ENCODE data around the gene SFTPB.
A peak's percentile ranks its signal among the peaks of the same experiment; 100 is the strongest.

SFTPB gene

DNA sequence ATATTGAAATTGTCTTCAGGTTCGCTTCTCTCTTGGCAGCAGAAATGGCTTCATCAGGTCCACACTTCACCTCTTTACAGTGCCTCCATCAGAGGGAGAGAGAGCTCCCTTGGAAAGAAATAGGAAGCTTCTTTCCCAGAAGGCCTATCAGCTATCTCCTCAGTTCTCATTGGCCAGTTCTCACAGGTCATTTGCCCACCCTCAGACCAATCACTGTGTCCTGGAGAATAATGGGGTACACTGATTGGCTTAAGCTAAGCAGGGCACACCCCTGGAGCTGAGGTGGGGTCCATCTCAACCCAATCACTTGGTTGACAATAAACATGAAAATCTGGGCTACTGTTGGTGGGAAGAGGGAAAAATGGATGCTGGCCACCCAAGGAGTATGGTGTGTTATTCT is 31.3 kb upstream of the SFTPB start:
- DNase-seq = no peak

DNA sequence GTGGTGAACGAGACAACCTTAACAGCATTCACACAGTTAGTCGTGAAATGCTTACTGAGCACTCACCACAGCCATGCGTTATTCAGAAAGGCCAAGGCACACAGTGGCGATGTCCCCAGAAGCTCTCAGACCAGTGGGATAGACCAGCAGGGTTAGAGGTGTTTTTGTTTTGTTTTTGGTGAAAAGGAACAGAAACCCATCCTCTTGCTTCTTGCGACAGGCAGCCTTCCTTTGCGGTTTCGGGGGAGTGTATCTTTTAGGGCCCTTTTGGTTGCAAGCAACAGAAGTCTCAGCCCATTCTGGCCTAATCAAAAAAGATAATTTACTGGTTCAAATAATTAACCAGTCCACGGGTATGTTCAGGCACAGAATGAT is 30.9 kb upstream of the SFTPB start:
- no peak for DNase-seq

DNA sequence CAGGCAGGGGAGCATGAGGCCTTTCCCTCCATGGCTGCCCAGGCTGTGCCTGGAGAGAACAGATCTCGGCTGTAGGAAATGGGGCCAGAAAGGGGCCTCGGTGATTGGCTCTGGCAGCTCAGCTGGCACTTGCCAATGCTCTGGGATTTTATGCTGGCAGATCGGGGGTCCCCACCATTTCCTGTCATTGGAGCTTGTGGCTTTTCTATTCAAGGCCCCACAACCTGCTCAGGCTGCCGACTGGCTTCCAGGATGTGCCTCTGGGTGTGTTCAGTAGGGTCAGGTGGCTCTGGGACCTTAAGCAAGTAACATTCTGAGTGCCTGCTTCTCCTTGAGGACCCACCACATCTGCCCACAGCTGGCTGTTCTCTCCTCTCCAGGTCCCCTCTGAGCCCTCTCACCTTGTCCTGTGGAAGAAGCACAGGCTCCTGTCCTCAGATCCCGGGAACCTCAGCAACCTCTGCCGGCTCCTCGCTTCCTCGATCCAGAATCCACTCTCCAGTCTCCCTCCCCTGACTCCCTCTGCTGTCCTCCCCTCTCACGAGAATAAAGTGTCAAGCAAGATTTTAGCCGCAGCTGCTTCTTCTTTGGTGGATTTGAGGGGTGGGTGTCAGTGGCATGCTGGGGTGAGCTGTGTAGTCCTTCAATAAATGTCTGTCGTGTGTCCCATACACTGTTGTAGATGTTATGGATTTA is 30.3 kb upstream of the SFTPB start:
- DNase-seq = no peak

DNA sequence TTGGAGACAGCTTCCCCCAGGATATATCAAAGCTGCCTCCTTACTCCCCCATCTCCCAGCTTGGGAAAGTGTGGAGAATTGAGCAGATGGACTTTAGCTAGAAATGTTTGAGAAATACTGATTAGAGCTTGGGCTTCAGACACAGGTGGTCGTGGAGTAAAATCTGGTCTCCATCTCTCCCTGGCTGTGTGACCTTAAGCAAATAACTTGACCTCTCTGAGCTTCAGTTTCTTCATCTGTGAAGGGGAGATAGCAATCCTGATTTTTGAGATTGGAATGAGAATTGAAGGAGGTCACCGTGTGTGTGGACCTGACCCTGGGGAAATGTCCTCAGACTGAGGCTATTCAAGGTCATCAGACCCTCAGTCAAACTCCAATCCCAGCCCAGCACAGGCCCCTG is 29.7 kb upstream of the SFTPB start:
- DNase-seq = no peak

DNA sequence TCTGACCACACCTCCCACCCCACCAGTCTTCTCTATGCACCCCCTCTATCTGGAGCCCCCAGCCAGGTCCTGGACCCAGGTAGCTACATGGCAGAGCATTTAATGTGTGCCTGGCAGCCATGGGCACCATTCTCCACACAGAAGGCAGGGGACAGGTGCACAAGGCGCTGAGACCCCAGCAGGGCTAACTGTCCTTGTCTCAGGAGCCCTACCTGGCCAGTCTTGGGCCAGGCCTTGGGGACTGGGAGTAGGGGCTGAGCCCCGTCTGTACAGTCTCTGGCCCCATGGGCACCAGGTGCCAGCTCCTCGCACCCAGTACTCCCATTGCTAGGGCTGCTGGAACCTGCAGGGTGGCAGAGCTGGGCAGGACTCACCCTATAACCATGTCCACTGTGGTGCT is 29.1 kb upstream of the SFTPB start:
- no peak for DNase-seq

DNA sequence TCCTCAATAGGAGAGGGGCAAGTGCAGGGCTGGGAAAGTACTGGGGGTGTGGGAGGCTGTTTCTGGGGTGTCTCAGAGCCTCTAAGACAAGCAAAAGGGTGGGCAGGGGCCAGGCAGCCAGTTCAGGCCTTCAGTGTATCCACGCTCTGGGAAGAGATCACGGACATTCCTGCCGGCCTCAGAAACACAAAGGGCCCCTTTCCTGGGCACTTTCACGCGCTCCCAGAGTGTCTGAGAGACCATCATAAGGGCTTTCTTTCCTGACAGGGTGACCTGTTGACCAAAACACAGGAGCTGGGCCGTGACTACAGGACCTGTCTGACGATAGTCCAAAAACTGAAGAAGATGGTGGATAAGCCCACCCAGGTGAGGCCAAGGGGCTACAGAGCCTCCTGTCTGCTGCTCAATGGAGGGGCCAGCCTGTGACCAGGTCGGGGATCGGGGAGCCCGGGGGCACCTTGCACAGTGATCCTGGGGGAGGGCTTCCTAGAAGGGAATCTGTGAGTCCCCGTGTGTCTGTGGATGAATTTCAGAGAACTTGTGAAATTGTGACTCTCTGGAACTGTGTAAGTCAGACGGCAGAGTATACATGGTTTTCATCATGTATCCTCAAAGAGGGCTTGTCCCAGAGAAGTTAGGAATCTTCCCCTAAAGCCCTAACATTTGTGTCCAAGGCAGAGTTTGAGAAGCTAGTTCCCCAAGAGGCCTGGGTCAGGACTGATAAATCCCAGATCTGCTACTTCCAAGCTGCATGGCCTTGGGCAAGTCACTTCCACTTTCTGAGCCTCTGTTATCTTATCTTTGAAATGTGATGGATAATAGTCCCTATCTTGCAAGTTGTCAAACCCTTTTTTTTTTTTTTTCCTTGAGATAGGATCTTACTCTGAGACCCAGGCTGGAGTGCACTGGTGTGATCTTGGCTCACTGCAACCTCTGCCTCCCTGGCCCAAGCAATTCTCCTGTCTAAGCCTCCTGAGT is 28.0 kb upstream of the SFTPB start:
- DNase-seq = no peak

DNA sequence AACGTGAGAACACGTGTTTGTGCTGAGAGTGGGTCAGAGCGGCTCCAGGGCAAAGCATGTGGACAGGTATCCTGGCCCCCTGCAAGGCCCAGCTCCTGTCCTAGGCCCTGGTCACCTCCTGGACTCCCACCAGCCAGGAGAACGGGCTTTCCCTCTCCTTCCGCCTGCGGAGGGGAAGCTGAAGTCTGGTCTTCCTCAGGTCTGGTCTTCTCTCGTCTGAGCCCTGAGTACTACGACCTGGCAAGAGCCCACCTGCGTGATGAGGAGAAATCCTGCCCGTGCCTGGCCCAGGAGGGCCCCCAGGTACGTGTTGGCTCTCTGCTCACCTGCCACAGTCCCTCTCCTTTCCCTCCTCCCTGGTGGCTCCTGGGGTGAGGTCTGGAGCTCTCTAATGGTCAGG is 27.1 kb upstream of the SFTPB start:
- no peak for DNase-seq

DNA sequence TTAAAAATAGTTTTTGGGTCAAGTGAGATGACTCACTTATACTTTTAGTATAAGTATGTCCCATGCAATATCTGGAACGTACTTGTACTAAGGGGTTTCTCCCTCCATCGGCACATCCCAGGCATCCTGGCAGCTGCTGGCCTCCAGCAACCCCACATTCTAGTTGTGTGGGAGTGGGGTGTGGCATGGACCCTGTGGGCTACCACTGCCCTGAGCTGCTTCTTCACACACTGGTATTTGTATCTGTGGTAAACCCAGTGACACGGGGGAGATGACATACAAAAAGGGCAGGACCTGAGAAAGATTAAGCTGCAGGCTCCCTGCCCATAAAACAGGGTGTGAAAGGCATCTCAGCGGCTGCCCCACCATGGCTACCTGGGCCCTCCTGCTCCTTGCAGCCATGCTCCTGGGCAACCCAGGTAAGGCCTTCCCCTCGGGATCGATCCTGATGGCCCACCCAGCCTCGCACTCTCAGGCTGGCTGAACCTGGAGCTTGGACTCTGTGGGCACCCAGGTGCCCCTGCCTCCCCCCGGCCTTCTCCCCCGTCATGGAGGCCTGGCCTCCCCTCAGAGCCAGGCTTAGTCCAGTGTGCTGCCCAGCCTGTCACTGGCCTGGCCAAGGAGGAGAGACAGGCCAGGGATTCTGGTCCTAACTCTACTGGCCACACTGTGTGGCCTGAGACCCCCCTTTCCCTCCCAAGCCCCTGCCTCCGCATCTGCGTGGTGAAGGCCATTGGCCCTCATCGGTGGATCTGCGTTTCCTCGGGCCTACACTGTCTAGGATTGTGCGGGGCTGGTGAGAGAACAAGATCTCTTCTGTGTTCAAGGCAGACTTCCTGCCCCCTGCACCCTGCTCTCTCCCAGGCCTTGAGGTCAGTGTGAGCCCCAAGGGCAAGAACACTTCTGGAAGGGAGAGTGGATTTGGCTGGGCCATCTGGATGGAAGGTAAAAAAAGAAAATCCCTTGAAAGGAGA is 26.3 kb upstream of the SFTPB start, which contains the start of gene GNLY:
GNLY (plus strand) TSS at position 307 of the 974 bp plus-strand sequence; CDS start at position 368, 61 bp downstream.
- no peak for DNase-seq

DNA sequence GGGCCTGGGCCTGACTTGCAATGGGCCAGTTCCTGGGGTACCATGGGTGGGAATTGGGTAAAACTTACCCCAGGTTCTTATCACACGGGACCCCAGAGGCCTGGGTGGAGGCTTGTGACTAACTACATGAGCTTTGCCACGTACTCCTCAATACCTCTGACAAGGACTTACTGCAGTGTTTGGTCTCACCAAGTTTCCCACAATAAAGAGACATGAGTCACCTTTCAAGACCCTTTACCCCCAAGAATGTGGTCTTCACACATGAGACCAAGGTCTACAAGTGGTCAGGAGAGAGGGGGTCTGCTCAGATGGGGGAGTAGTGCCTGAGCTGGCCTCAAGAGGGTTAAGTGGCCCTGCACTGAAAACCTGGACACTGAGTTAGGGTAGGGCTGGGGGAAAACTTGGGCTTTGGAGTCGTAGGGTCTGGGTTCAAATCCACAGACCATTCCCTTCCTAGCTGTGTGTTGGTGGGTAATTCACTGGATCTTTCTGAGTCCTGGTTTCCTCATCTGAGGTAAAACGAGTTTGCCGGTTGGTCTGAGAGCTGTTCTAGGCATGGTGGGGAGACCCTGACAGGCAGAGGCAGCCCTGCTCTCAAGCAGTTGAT is 24.1 kb upstream of the SFTPB start:
- no peak for DNase-seq

DNA sequence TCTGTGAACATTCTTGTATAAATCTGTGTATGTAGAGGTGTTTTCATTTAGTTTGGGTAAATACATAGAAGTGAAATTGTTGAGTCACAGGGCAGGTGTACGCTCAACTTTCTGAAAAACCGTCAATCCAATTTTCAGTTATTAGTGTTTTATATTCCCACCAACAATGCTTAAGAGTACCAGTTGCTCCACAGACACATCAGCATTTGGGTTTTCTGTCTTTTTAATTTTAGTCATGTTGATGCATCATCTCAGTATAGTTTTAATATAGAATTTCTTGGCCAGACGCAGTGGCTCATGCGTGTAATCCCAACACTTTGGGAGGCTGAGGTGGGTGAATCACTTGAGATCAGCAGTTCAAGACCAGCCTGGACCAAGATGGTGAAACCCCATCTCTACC is 22.9 kb upstream of the SFTPB start:
- no peak for DNase-seq

DNA sequence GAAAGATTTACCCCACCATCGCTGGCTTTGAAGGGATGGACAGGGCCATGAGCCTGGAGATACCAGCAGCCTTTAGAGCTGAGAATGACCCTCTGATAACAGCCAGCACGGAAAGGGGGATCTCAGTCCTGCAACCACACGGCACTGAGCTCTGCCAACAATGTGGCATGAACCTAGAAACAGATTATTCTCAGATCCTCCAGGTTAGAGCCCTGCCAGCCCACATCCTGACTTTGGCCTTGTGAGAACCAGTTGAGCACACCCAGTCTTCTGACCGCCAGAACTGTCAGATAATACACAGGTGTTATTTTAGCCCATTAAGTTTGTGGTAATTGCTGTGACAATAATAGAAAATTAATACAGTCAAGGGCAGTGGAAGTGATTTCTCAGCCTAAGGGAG is 16.8 kb upstream of the SFTPB start:
- no peak for DNase-seq

DNA sequence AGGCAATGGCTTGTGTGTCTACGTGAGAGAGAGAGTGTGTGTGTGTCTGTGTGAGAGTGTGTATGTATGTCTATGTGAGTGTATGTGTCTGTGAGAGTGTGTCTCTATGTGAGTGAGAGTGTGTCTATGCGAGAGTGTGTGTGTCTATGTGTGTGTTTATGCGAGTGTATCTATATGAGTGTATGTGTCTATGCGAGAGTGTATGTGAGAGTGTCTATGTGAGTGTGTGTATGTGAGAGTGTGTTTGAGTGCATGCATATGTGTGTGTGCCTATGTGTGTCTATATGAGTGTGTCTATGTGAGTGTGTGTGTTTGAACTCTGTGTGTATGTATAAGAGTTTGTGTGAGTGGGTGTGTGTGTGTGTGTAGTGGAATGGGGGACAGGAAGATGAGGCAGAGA is 16.4 kb upstream of the SFTPB start:
- no peak for DNase-seq

DNA sequence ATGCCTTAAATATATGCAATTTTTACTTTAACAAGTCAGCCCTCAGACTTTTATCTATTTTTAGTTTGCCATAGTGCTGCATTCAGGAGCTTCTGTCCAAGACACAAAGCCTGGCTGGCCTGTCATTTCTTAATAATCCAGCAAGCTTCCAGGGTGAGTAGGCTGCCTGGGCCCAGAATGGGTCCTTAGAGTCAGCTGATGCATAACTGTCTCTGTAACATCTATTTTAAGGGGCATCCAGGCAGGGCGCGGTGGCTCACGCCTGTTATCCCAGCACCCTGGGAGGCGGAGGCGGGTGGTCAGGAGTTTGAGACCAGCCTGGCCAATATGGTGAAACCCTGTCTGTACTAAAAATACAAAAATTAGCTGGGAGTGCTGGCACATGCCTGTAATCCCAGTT is 14.4 kb upstream of the SFTPB start:
- DNase-seq = no peak

DNA sequence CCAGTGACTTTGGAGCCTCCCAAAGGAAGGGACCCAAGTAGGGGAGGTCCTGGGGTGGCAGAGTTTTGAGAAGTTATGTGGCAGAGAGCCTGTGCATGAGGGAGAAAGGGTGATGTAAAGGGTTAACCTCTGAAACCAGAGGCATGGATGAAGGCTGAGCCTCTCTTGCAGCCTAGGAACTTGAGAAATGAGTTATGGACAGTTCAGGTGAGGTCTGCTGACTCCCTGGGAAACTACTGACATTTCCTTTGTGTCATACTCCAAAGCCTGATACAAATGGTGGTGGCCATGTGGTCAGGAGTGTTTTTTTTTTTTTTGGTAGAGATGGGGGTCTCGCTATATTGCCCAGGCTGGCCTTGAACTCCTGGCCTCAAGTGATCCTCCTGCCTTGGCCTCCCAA is 13.8 kb upstream of the SFTPB start:
- no peak for DNase-seq

DNA sequence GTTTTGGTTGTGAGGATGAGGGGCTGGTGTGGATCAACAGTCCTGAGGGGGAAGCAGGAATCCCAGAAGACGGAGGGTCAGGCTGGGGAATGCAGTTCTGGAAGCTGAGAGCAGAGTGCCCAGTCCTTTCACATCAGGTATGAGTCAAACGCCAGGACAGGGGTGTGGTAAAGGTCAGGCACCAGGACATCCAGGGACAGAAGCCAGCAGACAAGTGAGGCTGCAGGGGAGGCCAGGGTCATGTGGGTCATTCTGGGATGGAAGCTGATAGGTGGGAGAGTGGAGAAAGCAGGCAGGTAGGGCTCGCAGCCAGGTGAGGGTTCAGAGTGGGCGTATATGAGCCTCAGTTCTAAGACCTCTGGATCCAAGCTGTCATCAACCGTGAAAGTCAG is 13.4 kb upstream of the SFTPB start:
- DNase-seq = no peak

DNA sequence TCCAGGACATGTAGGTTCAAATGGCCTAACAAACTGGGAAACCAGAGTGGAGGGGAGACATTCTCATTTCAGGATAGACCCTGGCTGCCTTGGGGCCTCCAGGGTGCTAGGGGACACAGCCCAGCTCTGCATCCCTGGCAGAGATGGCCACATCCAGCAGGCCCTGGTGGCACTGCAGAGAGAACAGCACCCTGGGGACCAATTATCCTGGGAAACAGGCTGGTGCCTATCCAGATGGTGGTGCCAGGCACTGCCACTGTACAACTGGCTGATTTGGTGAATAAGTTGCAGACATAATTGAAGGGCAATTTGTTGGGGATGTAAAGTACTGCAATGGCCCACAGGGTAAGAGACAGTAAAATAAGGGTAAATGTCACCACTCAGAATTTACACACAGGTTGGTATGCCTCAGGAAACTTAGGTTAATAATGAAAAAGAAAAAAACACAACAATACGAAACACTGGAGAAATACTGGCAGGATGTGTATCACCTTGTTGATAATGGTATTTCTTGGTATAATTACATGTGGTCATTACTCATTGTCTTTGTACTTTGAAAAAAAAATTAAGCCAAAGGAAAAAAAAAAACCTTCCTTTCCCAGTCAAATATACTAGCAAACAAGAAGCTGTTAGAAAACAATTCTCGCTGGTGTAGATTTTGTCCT is 12.8 kb upstream of the SFTPB start:
- peak; percentile 30 for DNase-seq

DNA sequence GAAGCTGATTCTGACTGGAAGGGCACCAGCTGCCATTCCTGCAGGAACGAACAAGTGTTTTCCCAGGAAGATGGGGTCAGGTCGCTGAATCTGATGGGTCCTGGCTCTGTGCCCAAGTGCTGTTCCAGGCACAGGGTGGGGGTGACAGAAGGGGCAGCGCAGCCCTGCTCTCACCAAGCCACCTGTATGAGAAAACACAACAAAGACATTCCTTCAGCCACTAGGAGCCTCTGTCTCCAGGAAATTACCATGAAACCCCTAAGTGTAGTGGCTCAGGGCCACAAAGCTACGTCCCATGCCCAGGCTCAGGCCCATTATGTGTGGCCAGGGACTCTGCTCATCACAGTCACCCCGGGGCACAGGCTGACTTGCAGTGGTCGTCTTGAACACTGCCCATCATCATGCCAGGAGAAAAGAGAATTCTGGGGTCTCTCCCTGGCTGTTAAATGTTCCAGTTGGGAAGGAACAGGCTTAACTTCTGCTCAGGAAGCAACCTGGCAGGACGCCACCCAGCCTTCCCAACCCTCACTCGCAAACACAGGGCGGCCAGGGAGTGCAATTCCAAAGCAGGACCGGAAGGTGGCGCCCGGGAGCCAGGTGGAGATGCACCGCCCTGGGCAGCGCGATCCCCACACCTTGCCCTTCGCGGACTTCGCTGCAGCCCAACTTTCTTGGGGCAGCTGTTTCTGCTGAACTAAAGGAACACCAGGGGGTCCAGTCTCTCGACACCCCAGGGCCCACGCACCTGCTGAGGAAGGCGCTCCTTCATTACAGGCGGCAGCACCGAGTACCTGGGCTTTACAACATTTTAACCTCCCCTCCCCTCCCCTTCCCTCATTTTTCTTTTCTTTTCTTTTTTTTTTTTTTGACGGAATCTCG is 11.0 kb upstream of the SFTPB start:
- peak; percentile 55 for DNase-seq

DNA sequence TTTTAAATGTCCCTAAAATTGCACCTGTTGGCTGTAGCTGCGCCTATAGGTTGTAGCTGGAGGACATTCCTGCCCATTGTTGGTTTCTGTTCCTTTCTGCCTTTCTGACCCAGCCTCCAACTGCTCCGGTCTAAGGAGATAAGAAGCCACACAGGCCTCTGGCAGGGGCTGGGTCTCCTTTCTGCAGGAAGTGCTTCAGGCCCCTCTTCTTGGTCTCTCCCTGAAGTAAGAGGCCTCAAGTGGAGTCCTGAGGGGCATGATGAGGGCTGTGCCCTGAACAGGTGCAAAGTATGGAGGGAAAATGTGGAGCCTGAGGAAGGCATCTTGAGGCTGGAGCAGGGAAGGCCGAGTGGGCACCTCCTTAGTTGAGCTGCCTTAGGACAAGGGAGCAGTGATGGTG is 10.4 kb upstream of the SFTPB start:
- DNase-seq = no peak

DNA sequence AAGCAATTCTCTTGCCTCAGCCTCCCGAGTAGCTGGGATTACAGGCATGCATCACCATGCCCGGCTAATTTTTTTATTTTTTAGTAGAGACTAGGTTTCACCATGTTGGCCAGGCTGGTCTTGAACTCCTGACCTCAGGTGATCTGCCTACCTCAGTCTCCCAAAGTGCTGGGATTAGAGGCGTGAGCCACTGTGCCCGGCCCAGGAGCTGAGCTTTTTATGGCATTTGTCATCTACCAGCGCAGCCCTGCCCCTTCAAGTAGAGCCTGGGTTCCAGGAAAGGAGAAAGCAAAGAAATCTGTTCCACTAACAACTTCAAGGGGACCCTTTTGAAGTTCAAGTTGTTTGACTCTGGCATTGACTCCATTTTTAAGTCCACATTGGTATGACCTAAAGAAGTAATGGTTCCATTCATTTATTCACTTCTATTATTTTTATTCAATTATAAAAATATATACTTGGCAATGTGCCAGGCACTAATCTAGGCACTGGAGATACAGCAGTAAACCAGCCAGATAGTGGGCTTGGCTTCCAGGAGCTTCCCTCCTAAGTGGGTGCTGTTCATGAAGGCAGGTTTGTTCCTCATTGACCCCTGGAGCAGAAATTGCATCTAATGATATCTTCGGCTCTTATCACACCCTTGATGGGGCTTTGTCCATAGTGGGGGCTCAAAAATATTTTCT is 8.0 kb upstream of the SFTPB start:
- no peak for DNase-seq

DNA sequence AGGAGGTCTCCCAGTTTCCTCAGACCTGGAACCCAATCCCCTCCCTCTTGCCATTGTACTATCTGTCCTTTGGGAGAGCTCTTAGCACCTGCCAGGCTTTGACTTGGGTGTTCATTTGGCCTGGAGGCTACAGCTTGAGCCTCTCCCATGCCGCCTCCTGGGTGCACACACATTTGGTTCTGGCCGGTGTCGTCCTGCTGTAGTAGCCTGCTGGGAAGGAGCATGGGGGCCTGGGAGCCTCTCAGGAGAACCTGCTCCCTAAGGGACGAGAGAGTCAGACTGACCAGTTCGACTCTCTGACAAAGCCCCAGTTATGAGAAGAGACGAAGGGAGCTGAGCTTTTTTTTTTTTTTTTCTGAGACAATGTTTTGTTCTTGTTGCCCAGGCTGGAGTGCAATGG is 7.4 kb upstream of the SFTPB start:
- DNase-seq = no peak
